GM23338 (cell line): ENCODE data around the gene ZSWIM5. TPM values are rescaled to one million over a fixed set of nuclear protein-coding genes. Genes with fewer than 3 reads are reported as not detected.
"Not testable (repeated sequence)": the region's sequence is repeated elsewhere in the genome, so short reads cannot be mapped to it uniquely, and the experiment has no call there.

Experiments
- ATAC-seq: fragments of 200-7000 bp; cut with Tn5 transposase; 3 replicates; pipeline ENCODE4 v1.9.1; 2020
- DNase-seq: peaks from one replicate; pipeline ENCODE4 v3.0.0-alpha.2; 2015; ENCODE audit warnings: low spot score
- H2AFZ ChIP-seq: fragments of 200-600 bp; sonication (generic); 2 replicates; pipeline ENCODE4 v1.8.0; 2016; ENCODE audit warnings: antibody characterized with exemption, mild to moderate bottlenecking, moderate library complexity
- H3F3A ChIP-seq: fragments of 200-600 bp; sonication (generic); replicated peaks from 2 replicates; pipeline ENCODE4 v1.8.0; 2017; ENCODE audit warnings: antibody characterized with exemption, mixed run types, low read depth
- H3K27ac ChIP-seq: fragments of 200-600 bp; sonication (generic); 2 replicates; pipeline ENCODE4 v1.6.1; 2016; ENCODE audit warnings: low read depth
- H3K27me3 ChIP-seq: fragments of 200-600 bp; sonication (generic); 2 replicates; pipeline ENCODE4 v1.8.0; 2016; ENCODE audit warnings: mild to moderate bottlenecking, mixed run types, moderate library complexity; ENCODE audit not compliant: insufficient read depth
- H3K36me3 ChIP-seq: fragments of 200-600 bp; sonication (generic); 2 replicates; pipeline ENCODE4 v1.8.0; 2016; ENCODE audit warnings: mild to moderate bottlenecking; ENCODE audit not compliant: insufficient read depth
- H3K4me1 ChIP-seq: fragments of 200-600 bp; sonication (generic); 2 replicates; pipeline ENCODE4 v1.8.0; 2016; ENCODE audit warnings: mild to moderate bottlenecking, moderate library complexity; ENCODE audit not compliant: insufficient read depth
- H3K4me2 ChIP-seq: fragments of 200-600 bp; sonication (generic); 2 replicates; pipeline ENCODE4 v1.7.1; 2017; ENCODE audit warnings: mixed run types
- H3K4me3 ChIP-seq: fragments of 200-600 bp; sonication (generic); 2 replicates; pipeline ENCODE4 v1.6.1; 2016; ENCODE audit warnings: mixed run types
- H3K79me2 ChIP-seq: fragments of 200-600 bp; sonication (generic); replicated peaks from 2 replicates; pipeline ENCODE4 v1.8.0; 2017; ENCODE audit warnings: mild to moderate bottlenecking; ENCODE audit not compliant: insufficient read depth
- H3K9me2 ChIP-seq: fragments of 200-600 bp; sonication (generic); 2 replicates; pipeline ENCODE4 v1.8.0; 2017; ENCODE audit not compliant: insufficient read depth
- H4K20me1 ChIP-seq: fragments of 200-600 bp; sonication (generic); replicated peaks from 2 replicates; pipeline ENCODE4 v1.8.0; 2017; ENCODE audit warnings: mild to moderate bottlenecking; ENCODE audit not compliant: insufficient read depth
- H3K27ac Mint-ChIP-seq: 2 replicates; pipeline ENCODE4 v1.8.0; 2020; ENCODE audit warnings: inconsistent platforms, mild to moderate bottlenecking, moderate library complexity, mixed read lengths
- H3K27me3 Mint-ChIP-seq: 3 replicates; pipeline ENCODE4 v1.8.0; 2022; ENCODE audit warnings: low read depth, mild to moderate bottlenecking, moderate library complexity, mixed read lengths, inconsistent platforms; ENCODE audit not compliant: insufficient read depth, poor library complexity
- H3K36me3 Mint-ChIP-seq: 3 replicates; pipeline ENCODE4 v1.8.0; 2021; ENCODE audit warnings: low read depth, mild to moderate bottlenecking, inconsistent platforms, moderate library complexity, mixed read lengths
- H3K4me1 Mint-ChIP-seq: 3 replicates; pipeline ENCODE4 v1.8.0; 2020; ENCODE audit warnings: mild to moderate bottlenecking, inconsistent platforms, mixed read lengths
- H3K4me3 Mint-ChIP-seq: 3 replicates; pipeline ENCODE4 v1.8.0; 2021; ENCODE audit warnings: moderate library complexity, mild to moderate bottlenecking, inconsistent platforms, mixed read lengths
- H3K9me3 Mint-ChIP-seq: 3 replicates; pipeline ENCODE4 v1.8.0; 2020; ENCODE audit warnings: moderate library complexity, mild to moderate bottlenecking, inconsistent platforms, mixed read lengths
- JUNB ChIP-seq: IDR thresholded peaks from one replicate; pipeline ENCODE4 v1.6.1; 2016; ENCODE audit warnings: antibody characterized with exemption; ENCODE audit not compliant: unreplicated experiment
- POLR2AphosphoS5 ChIP-seq: IDR thresholded peaks from 2 replicates; pipeline ENCODE4 v1.6.1; 2016; ENCODE audit warnings: antibody characterized with exemption, low read depth
- STAT1 ChIP-seq: IDR thresholded peaks from one replicate; pipeline ENCODE4 v1.6.1; 2016; ENCODE audit warnings: antibody characterized with exemption; ENCODE audit not compliant: unreplicated experiment
- polyA plus RNA-seq: library from polyadenylated mRNA; unstranded; fragments of >200 nt; fragmentation: Nextera tagmentation; extraction: Ambion mirVana; gene quantifications from 2 replicates; pipeline ENCODE4 v1.2.1, GENCODE V29; 2016
- total RNA-seq: library from RNA; depleted of rRNA; stranded (reverse); fragments of >200 nt; shearing (Covaris generic); gene quantifications from 2 replicates; pipeline ENCODE4 v1.2.3, GENCODE V29; 2014
- TF ChIP-seq, protein P1 (sequence below): IDR thresholded peaks from one replicate; pipeline ENCODE4 v1.6.1; 2018; ENCODE audit warnings: antibody characterized with exemption; ENCODE audit not compliant: unreplicated experiment
- TF ChIP-seq, protein P2 (sequence below): fragments of 250-450 bp; sonication (Bioruptor Pico); IDR thresholded peaks from 2 replicates; pipeline ENCODE4 v1.5.0; 2020; ENCODE audit warnings: mild to moderate bottlenecking, moderate library complexity

The ZSWIM5 gene
- total and polyA plus RNA-seq, 2 experiments from 2014 or later: 0.65 to 3.6 TPM

GRCh38 chr1:45225598-45225997, 19.2 kb upstream of the ZSWIM5 start (continued):
- TF ChIP-seq, protein P1, sequence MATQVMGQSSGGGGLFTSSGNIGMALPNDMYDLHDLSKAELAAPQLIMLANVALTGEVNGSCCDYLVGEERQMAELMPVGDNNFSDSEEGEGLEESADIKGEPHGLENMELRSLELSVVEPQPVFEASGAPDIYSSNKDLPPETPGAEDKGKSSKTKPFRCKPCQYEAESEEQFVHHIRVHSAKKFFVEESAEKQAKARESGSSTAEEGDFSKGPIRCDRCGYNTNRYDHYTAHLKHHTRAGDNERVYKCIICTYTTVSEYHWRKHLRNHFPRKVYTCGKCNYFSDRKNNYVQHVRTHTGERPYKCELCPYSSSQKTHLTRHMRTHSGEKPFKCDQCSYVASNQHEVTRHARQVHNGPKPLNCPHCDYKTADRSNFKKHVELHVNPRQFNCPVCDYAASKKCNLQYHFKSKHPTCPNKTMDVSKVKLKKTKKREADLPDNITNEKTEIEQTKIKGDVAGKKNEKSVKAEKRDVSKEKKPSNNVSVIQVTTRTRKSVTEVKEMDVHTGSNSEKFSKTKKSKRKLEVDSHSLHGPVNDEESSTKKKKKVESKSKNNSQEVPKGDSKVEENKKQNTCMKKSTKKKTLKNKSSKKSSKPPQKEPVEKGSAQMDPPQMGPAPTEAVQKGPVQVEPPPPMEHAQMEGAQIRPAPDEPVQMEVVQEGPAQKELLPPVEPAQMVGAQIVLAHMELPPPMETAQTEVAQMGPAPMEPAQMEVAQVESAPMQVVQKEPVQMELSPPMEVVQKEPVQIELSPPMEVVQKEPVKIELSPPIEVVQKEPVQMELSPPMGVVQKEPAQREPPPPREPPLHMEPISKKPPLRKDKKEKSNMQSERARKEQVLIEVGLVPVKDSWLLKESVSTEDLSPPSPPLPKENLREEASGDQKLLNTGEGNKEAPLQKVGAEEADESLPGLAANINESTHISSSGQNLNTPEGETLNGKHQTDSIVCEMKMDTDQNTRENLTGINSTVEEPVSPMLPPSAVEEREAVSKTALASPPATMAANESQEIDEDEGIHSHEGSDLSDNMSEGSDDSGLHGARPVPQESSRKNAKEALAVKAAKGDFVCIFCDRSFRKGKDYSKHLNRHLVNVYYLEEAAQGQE: no peak

DNA sequence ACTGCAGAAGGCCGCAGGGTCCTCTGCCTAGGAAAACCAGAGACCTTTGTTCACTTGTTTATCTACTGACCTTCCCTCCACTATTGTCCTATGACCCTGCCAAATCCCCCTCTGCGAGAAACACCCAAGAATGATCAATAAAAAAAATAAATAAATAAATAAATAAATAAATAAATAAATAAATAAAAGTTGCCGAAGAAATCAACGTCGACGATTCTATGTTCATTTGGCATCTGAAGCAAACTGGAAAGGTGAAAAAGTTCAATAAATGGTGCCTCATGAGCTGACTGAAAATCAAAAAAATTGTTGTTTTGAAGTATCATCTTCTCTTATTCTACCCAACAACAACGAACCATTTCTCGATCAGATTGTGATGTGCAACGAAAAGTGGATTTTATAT, 17.3 kb upstream of the ZSWIM5 start:
- not testable (repeated sequence) for H3K4me2 ChIP-seq, H3K36me3 ChIP-seq, H3K9me3 Mint-ChIP-seq, DNase-seq, H3K27me3 Mint-ChIP-seq, H3K4me3 Mint-ChIP-seq, H3K27me3 ChIP-seq, H3K27ac ChIP-seq, H3K27ac Mint-ChIP-seq, H3K36me3 Mint-ChIP-seq, H3K79me2 ChIP-seq, H2AFZ ChIP-seq, H3K4me1 Mint-ChIP-seq, H3K4me3 ChIP-seq, H4K20me1 ChIP-seq, H3K4me1 ChIP-seq, H3F3A ChIP-seq, ATAC-seq, H3K9me2 ChIP-seq

DNA sequence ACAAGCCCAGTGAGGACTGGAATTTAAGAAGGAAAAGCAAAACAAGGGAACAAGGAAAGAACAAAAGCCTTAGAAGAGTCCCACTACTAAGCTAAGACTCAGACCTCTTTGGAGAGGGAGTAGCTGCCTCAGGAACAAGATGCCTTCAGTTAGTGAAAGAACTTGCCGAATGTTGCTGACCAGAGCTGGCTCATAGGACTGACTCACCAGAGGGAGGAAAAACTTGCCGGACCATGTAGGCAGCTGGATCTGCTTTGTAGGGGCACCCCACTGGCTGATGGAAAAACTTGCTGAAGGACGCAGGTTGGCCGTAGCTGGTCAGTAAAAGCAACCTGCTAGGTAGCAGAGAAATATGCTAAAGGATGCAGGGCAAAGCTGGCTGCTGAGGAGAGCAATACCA, 15.3 kb upstream of the ZSWIM5 start:
- Histone ChIP-seq H2AFZ (no peak overlapping the region), H3K36me3 (no peaks in the 10 kb centered on the region), H3F3A (no peaks in the 10 kb centered on the region), H3K4me2 (no peak overlapping the region), H3K4me1 (no peaks in the 10 kb centered on the region), H3K4me3 (no peak overlapping the region), H3K27me3 (no peaks in the 10 kb centered on the region), H3K9me2 (0 out of 2 replicates have a peak, but pooled peaks cover 6% of the 10 kb centered on the region), H4K20me1 (no peaks in the 10 kb centered on the region), H3K27ac (no peak overlapping the region), H3K79me2 (no peaks in the 10 kb centered on the region)
- Mint-ChIP-seq H3K27me3 (peaks cover 2% of the 10 kb centered on the region), H3K4me3 (no peak overlapping the region), H3K36me3 (peaks cover 3% of the 10 kb centered on the region; the same call in 1 of the 3 replicates), H3K9me3 (peaks cover 3% of the 10 kb centered on the region; the same call in 2 of the 3 replicates), H3K27ac (no peak overlapping the region), H3K4me1 (peaks cover 3% of the 10 kb centered on the region; the same call in 2 of the 3 replicates)
- no peak for ATAC-seq
- no peak for DNase-seq
- TF ChIP-seq, protein P2, sequence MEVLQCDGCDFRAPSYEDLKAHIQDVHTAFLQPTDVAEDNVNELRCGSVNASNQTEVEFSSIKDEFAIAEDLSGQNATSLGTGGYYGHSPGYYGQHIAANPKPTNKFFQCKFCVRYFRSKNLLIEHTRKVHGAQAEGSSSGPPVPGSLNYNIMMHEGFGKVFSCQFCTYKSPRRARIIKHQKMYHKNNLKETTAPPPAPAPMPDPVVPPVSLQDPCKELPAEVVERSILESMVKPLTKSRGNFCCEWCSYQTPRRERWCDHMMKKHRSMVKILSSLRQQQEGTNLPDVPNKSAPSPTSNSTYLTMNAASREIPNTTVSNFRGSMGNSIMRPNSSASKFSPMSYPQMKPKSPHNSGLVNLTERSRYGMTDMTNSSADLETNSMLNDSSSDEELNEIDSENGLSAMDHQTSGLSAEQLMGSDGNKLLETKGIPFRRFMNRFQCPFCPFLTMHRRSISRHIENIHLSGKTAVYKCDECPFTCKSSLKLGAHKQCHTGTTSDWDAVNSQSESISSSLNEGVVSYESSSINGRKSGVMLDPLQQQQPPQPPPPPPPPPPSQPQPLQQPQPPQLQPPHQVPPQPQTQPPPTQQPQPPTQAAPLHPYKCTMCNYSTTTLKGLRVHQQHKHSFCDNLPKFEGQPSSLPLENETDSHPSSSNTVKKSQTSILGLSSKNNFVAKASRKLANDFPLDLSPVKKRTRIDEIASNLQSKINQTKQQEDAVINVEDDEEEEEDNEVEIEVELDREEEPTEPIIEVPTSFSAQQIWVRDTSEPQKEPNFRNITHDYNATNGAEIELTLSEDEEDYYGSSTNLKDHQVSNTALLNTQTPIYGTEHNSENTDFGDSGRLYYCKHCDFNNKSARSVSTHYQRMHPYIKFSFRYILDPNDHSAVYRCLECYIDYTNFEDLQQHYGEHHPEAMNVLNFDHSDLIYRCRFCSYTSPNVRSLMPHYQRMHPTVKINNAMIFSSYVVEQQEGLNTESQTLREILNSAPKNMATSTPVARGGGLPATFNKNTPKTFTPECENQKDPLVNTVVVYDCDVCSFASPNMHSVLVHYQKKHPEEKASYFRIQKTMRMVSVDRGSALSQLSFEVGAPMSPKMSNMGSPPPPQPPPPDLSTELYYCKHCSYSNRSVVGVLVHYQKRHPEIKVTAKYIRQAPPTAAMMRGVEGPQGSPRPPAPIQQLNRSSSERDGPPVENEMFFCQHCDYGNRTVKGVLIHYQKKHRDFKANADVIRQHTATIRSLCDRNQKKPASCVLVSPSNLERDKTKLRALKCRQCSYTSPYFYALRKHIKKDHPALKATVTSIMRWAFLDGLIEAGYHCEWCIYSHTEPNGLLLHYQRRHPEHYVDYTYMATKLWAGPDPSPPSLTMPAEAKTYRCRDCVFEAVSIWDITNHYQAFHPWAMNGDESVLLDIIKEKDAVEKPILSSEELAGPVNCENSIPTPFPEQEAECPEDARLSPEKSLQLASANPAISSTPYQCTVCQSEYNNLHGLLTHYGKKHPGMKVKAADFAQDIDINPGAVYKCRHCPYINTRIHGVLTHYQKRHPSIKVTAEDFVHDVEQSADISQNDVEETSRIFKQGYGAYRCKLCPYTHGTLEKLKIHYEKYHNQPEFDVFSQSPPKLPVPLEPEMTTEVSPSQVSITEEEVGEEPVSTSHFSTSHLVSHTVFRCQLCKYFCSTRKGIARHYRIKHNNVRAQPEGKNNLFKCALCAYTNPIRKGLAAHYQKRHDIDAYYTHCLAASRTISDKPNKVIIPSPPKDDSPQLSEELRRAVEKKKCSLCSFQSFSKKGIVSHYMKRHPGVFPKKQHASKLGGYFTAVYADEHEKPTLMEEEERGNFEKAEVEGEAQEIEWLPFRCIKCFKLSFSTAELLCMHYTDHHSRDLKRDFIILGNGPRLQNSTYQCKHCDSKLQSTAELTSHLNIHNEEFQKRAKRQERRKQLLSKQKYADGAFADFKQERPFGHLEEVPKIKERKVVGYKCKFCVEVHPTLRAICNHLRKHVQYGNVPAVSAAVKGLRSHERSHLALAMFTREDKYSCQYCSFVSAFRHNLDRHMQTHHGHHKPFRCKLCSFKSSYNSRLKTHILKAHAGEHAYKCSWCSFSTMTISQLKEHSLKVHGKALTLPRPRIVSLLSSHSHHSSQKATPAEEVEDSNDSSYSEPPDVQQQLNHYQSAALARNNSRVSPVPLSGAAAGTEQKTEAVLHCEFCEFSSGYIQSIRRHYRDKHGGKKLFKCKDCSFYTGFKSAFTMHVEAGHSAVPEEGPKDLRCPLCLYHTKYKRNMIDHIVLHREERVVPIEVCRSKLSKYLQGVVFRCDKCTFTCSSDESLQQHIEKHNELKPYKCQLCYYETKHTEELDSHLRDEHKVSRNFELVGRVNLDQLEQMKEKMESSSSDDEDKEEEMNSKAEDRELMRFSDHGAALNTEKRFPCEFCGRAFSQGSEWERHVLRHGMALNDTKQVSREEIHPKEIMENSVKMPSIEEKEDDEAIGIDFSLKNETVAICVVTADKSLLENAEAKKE (CRISPR knock-in tag): no peak
- TF ChIP-seq STAT1 (no peak), JUNB (no peak), POLR2AphosphoS5 (no peak)
- TF ChIP-seq, protein P1: no peak
